Measurements from ENCODE around the gene IRF4.

The IRF4 gene

GRCh38 chr6:391559-392440 is at the start of gene IRF4:
Gene IRF4, plus strand, starts transcription at chr6:391752. Its CDS starts 1,401 bp downstream, at chr6:393153.
- peak; percentile 77 for DNase-seq

- DNase-seq, result no peak
Measured at GRCh38 chr6:341914-342831, 49.4 kb upstream of the IRF4 start.

GRCh38 chr6:342832-343179 is 48.7 kb upstream of the IRF4 start:
- DNase-seq, result no peak

- no peak for DNase-seq
Measured at GRCh38 chr6:343226-343935, 48.2 kb upstream of the IRF4 start.

- no peak for DNase-seq
Measured at GRCh38 chr6:343960-344815, 47.4 kb upstream of the IRF4 start.

GRCh38 chr6:344816-345340 is 46.7 kb upstream of the IRF4 start:
- no peak for DNase-seq

- no peak for DNase-seq
Measured at GRCh38 chr6:345747-346385, 45.7 kb upstream of the IRF4 start.

- no peak for DNase-seq
Measured at GRCh38 chr6:346386-347030, 45.0 kb upstream of the IRF4 start.

- DNase-seq, result no peak
Measured at GRCh38 chr6:347232-347631, 44.3 kb upstream of the IRF4 start.

- DNase-seq, result no peak
Measured at GRCh38 chr6:347951-348859, 43.3 kb upstream of the IRF4 start.

- no peak for DNase-seq
Measured at GRCh38 chr6:348860-349396, 42.6 kb upstream of the IRF4 start.

GRCh38 chr6:349491-349921 is 42.0 kb upstream of the IRF4 start:
- no peak for DNase-seq

- DNase-seq, result no peak
Measured at GRCh38 chr6:350371-350770, 41.2 kb upstream of the IRF4 start.

- DNase-seq, result no peak
Measured at GRCh38 chr6:351011-351866, 40.3 kb upstream of the IRF4 start.

- DNase-seq, result no peak
Measured at GRCh38 chr6:351867-352289, 39.7 kb upstream of the IRF4 start.

GRCh38 chr6:352474-352873 is 39.1 kb upstream of the IRF4 start:
- DNase-seq, result no peak

GRCh38 chr6:352896-353470 is 38.6 kb upstream of the IRF4 start:
- no peak for DNase-seq

Data from CD4-positive, alpha-beta T cell treated with Interleukin-6 for 4 hours (primary cell).